Limb (tissue), 2 donors: Measurements from ENCODE around the gene GAREM1.

ENCODE experiments used
- DNase-seq, 2 donors: peaks; one replicate each; pipeline ENCODE4 v3.0.0-alpha.2; 2016; ENCODE audit errors: extremely low spot score in 2 of 2

Gene GAREM1

DNA sequence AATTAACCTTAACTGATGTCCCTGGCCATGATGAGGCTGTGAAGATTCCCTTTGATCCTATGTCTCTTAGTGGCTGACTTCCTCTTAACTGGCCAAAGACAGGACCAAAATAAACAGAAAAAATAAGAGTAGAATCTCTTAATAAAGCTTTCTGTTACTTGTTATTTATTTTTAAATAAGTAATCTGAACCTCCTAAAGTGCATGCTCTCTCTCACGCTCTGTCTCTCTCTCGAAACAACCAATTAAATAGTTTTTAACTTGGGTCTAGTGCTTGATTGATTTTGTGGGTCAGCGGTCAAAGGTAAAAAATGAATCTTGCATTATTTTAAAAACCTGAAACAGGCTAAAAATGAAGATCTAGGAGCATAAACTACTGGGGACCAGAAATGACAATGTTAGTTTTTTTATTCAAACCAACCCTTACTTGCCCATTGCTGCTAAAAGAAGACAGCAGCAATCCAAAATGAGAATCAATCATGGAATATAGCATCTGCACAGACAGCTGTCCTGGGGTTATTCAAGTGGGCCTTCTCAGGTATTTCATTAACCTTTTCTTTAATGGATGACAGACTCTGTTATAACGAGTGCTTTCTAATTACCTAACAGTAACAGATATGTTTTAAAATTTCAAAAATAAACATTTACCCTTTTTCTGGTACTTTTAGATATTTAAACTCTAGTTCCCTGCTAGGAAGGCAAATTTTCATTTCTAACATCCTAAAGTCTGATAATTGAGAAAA lies 11.2 kb downstream of the GAREM1 start:
- no peak for DNase-seq

GRCh38 chr18:32455361-32455760 lies 15.3 kb downstream of the GAREM1 start:
- no peak for DNase-seq

DNA sequence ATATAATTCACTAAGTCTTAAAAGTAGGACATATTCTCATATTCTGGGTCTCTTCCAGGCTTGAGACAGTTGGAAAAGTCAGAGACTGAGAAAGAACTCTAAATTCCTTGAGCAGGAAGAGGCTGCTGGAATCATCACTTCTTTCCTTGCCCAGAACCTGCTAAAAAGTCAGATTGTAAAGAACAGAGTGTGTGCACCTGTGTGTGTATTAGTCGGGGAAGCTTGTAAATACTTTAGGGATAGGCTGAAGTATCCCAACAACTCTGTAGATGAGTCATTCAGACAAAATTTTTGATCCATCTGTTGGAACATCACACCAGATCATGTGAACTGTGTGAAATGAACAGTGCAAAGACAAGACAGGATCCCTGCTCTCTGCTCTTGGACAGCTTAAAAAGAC lies 16.1 kb downstream of the GAREM1 start:
- DNase-seq: no peak

GRCh38 chr18:32450874-32451273 lies 19.8 kb downstream of the GAREM1 start:
- DNase-seq: no peak

- no peak for DNase-seq
Measured at GRCh38 chr18:32450026-32450691, 20.5 kb downstream of the GAREM1 start.

DNA sequence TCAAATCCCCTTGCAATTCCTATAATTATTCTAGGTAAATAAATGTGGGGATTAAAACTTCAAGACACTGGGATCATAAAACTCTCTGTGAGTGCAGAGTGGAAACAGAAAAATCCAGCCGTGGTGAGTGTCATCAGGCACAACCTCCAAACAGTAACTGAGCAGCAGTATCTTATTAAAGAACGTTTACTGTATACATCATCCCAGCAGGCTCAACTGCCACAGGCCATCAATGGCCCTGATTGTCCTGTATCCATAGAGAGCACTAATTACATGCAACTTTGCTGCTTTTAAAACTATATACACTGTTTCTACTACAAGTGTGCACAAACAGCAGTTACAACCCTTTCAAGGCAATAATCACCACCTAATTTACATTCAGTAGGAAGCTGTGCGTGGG lies 23.9 kb downstream of the GAREM1 start:
- no peak for DNase-seq

DNA sequence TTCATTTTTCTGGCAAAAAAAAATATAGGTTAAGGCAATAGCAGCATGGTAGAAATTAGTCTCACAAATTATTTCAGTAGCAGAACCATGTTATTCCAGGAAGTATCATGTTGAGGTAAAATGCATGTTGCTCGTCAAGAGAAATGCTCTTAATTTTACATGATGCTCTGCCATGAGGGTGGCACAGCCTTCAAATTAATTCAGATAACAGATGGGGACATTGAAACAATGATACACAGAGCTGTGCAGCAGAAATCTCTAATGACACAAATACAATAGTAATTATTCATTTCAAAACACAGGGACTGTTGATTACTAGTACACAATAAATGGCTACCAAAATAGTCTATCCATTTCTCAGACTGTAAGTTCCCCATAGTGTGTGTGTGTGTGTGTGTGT lies 24.8 kb downstream of the GAREM1 start:
- no peak for DNase-seq

GRCh38 chr18:32443706-32444215 lies 26.9 kb downstream of the GAREM1 start:
- DNase-seq: no peak

DNA sequence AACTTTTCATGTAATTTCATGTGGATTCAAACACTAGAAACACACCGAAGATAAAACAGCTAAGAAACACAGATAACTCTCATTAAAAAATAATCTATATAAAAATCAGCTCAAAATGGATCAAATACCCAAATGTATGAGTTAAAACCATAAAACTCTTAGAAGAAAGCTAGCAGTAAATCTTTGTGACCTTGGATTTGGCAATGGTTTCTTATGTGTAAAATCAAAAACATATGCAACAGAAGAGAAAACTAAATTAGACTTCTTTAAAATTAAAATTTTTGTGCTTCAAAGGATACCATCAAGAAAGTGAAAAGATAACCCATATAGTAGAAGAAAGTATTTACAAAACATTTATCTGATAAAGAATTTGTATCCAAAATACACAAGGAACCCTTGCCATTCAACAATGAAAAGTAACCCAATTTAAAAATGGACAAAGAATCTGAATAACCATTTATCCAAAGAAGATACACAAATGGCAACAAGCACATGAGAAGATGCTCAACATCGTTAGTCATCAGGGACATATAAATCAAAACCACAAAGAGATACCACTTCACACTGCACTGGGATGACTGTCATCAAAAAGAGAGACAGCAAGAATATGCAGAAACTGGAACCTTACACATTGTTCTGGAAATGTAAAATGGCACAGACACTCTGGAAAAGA lies 27.5 kb downstream of the GAREM1 start:
- no peak for DNase-seq

- DNase-seq: no peak
Measured at GRCh38 chr18:32442575-32442974, 28.1 kb downstream of the GAREM1 start.

- no peak for DNase-seq
Measured at GRCh38 chr18:32441533-32441932, 29.1 kb downstream of the GAREM1 start.

DNA sequence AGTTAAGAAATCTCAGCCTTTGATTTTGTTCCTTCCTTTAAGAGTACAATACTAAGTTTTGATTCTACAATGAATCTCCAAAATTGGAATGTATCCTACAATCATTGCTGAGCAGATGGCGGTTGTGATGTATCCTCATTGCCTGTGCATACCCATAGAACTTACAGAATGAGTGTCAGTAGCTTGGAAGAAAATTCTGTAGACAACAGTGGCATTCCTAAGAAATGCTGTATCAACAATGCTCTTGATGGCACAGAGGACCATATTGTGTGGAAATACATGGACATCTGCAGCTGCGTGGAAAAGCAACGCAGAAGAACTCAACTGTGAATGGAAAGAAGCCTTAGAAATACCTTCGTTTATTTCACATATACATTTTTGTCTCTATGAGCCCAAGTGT lies 30.2 kb downstream of the GAREM1 start:
- no peak for DNase-seq

DNA sequence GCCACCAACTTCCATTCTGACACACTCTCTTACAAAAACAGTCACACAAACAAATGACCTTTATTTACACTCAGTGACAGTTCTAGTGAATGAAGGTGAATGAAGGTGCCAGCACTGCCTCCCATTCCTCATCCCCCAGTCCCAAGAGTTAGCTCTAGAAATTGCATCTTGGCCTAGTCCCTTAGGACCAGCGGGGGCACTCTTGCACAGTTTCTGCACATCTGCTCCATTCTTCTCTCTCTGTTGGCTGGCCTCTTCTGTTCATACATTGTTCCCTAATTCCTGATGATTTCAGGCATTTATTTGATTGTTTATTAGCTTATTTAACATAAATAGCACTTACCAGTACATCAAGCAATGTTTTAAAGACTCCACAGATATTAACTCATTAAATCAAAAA lies 30.9 kb downstream of the GAREM1 start:
- DNase-seq: no peak

DNA sequence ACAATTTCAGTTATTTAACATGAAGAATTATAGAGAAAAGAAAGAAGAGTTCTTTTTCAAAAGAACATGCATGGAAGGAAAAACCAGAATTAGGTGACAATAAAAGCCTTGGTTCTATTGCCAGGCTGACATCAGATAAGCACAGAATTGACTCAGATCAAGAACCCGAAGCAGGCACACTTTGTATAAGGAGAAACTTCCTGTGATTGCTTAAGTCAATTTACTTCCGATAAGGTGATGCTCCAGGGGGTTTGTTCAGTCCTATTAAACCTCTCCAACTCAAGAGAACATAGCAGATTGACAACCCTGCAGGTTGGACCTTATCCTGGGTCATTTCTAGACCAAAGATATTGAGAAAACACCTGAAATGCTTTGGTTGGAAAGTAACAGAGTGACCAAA lies 31.4 kb downstream of the GAREM1 start:
- no peak for DNase-seq

GRCh38 chr18:32438173-32438572 lies 32.5 kb downstream of the GAREM1 start:
- no peak for DNase-seq

GRCh38 chr18:32437100-32437834 lies 33.4 kb downstream of the GAREM1 start:
- no peak for DNase-seq

GRCh38 chr18:32435631-32436500 lies 34.8 kb downstream of the GAREM1 start:
- no peak for DNase-seq

- DNase-seq: no peak
Measured at GRCh38 chr18:32431753-32432152, 38.9 kb downstream of the GAREM1 start.

DNA sequence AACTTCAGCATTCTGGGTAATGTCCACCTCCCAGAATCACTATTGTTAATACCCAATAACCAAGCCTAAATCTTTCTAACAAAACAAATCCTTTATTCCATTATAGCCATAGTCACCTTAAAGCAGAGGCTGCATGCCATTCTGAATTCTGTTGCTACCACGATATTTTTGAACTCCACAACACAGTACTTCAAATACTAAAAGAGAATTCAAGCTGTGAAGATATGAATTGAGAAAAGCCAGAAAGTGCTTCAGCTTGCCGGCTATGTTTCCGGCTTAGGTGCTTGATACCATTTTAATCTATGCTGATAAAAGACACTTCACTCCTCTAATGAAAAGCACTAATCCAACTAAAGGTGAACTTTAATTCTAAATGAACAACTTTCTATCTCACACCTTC lies 41.3 kb downstream of the GAREM1 start:
- no peak for DNase-seq

- DNase-seq: no peak
Measured at GRCh38 chr18:32427084-32427900, 43.4 kb downstream of the GAREM1 start.
